A549 treated with GW870086 at 1 μM for 4 hours (cell line): ENCODE data around the gene RRAGC. TPM values are rescaled to one million over a fixed set of nuclear protein-coding genes. Genes with fewer than 3 reads are reported as not detected.

ENCODE experiments used
- total RNA-seq: library from RNA; stranded (reverse); fragments of 200-300 nt; extraction: Qiagen RNA extraction; gene quantifications from 5 replicates; pipeline ENCODE4 v1.2.3, GENCODE V29; 2022; ENCODE audit warnings: low read depth

The RRAGC gene, protein sequence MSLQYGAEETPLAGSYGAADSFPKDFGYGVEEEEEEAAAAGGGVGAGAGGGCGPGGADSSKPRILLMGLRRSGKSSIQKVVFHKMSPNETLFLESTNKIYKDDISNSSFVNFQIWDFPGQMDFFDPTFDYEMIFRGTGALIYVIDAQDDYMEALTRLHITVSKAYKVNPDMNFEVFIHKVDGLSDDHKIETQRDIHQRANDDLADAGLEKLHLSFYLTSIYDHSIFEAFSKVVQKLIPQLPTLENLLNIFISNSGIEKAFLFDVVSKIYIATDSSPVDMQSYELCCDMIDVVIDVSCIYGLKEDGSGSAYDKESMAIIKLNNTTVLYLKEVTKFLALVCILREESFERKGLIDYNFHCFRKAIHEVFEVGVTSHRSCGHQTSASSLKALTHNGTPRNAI
- 27.8 to 31.9 TPM (median 30.3 TPM) in 5 replicates for total RNA-seq

GRCh38 chr1:38859561-38860453 lies at the start of gene RRAGC:
RRAGC (minus strand) TSS chr1:38859772; CDS start chr1:38859646, 126 bp downstream.

GRCh38 chr1:38881487-38881886 lies 21.9 kb upstream of the RRAGC start, which contains the start of gene GJA9:
GJA9 (minus strand) TSS chr1:38881587; CDS start chr1:38876098, 5,489 bp downstream.

DNA sequence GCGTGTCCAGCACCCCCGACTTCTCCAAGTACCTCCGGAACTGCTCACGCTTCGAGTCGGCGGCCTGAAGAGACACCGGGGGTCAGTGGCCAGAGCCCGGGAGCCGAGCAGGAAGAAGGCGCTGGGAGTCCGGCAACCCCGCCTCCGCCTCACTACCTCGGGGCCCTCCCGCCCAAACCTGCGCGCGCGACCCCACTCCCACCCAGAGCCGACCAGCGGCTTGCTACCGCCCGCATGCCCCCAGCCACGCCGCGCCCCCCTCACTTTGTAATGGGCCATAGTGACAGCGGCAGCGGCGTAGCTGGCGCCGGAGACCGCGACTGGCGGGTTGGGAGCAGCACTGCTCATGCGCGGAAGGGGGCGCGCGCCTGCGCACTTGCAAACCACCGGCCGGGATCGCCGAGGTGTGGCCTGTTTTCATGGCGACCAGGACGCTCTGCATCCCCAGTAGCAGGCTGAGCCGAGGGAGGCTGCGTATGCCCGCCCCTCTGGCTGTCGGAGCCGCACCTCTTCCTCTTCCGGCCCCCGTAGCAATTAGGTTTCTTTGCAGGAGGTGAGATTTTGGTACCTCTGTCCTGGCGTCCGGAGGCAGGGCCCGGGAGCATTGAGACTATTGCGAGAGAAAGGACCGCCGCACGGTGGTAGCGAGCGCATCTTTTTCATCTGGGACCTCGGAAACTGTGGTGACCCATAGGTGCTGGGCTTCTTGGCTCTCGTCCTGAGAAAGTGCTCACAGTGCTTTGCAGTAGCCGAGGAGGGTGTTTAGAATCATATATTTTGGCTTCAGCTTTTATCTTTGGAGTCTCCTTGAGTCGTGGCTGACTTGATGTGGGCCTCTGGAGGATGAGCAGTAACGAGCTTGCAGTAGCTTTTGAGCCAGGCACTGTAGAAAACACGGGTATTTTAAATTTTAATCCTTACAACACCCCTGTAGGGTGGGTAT lies 13.7 kb upstream of the RRAGC start, which contains the start of gene MYCBP:
TSS of gene MYCBP (minus strand) at position 322 of the 943 bp plus-strand sequence. CDS start at position 279, 43 bp downstream.

Other genes starting within 250 kb of the RRAGC start
- 16.4 to 26.0 TPM (median 18.4 TPM) in 5 replicates for gene MYCBP, start 13.6 kb upstream of the RRAGC start, total RNA-seq
- gene GJA9, start 21.8 kb upstream of the RRAGC start, total RNA-seq: 0.06 to 0.08 TPM (median 0.07 TPM) in 3 of 5 replicates, not detected in the others
- gene RHBDL2, start 82.1 kb upstream of the RRAGC start, total RNA-seq: 1.8 to 2.3 TPM (median 1.9 TPM) in 5 replicates
- 42.4 to 50.3 TPM (median 47.2 TPM) in 5 replicates for gene AKIRIN1, start 131.5 kb upstream of the RRAGC start, total RNA-seq
- 405 to 581 TPM (median 420 TPM) in 5 replicates for gene NDUFS5, start 166.6 kb upstream of the RRAGC start, total RNA-seq